Stimulated activated CD8-positive, alpha-beta memory T cell treated with anti-CD3 and anti-CD28 coated beads, Interleukin-15, amount 100 ng/mL, for 1 hour (primary cell): Measurements from ENCODE around the gene CLEC4C.

Source experiments
- DNase-seq: peaks from one replicate; pipeline ENCODE4 v3.0.0-alpha.2; 2020; ENCODE audit warnings: low read depth

Gene CLEC4C

GRCh38 chr12:7723926-7724325 lies 23.2 kb downstream of the CLEC4C start:
- no peak for DNase-seq

DNA sequence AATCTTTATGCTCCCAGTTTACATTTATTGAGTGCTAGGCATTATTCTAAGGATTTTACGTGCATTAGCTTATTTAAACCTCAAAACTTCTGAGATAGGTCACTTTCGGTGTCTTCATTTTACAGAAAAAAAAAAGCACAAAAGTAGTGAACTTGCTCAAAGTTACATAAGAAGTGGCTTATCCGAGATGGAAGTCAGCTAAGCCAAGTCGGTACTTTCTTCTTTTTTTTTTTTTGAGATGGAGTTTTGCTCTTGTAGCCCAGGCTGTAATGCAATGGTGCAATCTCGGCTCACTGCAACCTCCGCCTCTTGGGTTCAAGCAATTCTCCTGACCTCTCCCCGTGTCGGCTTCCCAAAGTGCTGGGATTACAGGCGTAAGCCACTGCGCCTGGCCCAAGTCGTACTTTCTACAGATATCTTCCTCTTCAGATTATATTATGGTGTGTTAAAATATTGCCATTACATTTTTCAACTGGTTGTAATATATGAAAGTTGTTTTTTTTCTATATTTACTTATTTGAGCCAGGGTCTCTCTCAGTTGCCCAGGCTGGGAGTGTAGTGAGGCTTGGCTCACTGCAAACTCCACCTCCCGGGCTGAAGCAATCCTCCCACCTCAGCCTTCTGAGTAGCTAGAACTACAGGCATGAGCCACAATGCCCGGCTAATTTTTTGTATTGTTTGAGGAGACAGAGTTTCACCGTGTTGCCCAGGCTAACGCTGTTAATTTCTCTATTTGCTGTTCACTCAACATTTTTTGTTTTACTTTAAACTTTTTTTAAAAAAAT lies 27.0 kb downstream of the CLEC4C start:
- DNase-seq, result no peak

DNA sequence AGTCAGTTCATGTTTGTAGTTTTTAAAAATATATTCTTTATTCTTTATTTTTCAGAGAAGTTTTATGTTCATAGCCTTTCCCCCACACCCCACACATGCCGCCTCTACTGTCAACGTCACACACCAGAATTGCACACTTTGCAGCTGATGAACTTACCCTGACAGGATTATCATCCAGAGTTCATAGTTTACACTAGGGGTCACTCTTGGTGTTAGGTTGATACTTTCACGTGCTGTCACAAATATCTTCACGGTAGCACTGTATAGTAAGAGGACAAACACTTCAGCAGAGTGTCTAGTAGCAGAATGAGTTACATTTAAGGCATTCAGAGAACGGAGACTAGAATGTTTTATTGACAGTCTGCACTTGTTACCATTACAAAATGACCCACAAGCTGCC lies 30.8 kb downstream of the CLEC4C start:
- DNase-seq, result no peak

GRCh38 chr12:7712841-7713442 lies 34.2 kb downstream of the CLEC4C start:
- no peak for DNase-seq

DNA sequence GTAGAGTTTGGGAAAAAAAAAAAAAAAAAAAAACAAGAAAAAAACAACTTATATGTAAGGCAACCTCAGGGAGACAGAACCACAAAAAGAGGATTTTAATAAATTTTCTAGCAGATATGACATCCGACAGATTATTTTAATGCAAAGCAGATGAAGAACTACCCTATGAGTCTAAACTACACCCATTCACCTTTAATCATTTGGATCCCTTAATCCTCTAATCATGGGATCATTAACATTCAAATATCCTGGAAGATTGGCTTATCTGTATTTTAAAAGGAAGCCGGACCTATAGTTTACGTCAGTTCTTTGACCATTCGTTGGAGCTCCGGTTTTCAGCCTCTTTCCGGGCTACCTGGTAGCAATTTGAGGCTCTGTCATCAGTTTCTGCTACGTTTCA lies 36.0 kb downstream of the CLEC4C start, which contains the start of gene DPPA3:
Gene DPPA3, plus strand, starts transcription at position 301 of the 400 bp plus-strand sequence. CDS start 138 bp downstream, outside the sequence.
- no peak for DNase-seq

DNA sequence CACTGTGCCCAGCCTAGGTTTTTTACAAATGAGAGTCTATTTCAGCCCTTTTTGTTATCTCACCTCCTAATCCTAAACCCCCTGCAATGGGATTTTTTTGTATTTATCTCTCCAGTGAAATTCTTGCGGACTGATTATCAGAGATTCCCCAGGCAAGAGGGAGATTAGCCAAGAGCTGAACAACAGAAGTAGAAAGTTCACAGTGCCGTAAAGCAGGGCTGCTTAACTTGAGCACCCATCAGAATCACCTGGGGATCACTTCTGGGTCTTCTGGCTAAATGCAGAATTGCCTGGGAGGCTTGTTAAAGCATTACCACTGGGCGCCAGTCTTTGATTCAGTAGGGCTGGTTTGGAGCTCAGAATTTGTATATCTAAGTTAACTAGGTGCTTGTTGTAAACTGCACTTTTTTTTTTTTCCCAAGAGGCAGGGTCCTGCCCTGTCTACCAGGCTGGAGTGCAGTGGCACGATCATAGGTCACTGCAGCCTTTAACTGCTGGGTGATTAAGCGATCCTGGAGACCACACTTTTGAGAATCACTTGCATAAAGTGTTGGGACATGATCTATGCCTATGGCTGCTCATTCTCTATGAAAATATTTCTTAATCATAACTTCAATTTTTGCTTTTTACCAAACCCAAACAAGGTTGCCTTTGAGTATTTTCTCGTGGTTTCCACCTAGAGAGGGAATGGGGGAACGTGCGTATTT lies 37.1 kb downstream of the CLEC4C start:
- DNase-seq, result no peak

DNA sequence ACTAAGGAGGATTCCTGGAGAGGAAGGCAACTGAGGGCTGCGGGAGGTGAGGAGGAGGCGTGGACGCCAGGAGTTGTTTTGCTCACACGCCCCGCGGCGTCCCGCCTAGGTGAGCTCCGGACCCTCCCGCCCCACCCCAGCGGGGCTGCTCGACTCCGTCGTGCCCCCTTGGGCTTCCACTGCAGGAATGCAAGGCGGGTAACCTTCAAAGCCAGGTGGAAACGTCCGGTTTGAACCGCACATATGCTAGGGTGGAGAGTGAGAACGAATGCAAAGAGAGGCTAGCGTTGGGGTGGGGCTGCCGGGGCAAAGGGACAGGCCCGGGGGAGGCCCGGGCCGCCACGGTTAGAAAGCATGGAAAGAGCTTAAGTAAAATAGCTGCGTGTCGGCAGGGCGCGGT lies 41.3 kb downstream of the CLEC4C start:
- DNase-seq, result no peak

DNA sequence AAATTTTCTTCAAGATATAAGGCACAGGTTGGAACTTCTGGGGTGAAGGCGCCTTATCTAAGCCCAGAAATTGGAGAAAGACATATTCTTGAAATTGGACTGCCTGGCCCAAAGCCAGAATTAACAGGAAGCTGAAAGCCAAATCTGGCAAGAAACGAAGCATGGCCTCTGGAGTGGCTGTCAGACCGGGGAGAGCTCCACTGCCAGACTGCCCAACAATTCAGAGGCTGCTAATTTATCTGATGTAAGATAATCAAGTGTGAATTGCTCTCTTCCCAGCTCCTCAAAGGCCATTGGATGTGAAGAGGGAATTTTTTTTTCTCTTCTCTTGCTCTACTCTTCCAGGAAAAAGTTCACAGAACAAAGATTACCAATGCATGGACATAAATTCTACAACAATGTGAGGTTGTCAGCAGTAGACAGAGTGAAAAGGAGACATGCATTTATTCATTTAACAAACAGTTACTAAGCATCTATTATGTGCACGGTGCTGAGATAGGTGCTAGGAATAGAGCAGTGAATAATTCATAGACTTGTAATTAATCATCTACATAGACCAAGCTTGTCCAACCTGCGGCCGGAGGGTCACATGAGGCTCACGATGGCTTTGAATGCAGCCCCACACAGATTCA lies 51.5 kb downstream of the CLEC4C start, which contains the start of gene GDF3:
Gene GDF3, minus strand, starts transcription at position 210 of the 632 bp plus-strand sequence. Its CDS starts 47 bp downstream, at position 163.
- no peak for DNase-seq

DNA sequence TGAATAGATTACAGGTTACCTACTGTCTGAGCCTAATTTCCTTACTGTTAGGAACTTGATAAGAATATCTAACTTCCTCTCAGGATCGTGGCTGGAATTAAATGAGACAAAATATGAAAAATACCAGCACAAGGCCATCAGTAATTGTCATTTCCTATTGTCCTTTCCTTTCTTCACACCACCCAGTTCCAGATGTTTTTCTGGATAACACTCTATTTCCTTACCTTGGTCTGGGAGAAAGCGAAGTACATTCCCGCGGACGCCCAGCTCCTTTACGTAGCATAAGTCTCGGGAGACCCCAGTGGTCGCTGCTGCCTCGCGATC lies 52.0 kb downstream of the CLEC4C start:
- no peak for DNase-seq

DNA sequence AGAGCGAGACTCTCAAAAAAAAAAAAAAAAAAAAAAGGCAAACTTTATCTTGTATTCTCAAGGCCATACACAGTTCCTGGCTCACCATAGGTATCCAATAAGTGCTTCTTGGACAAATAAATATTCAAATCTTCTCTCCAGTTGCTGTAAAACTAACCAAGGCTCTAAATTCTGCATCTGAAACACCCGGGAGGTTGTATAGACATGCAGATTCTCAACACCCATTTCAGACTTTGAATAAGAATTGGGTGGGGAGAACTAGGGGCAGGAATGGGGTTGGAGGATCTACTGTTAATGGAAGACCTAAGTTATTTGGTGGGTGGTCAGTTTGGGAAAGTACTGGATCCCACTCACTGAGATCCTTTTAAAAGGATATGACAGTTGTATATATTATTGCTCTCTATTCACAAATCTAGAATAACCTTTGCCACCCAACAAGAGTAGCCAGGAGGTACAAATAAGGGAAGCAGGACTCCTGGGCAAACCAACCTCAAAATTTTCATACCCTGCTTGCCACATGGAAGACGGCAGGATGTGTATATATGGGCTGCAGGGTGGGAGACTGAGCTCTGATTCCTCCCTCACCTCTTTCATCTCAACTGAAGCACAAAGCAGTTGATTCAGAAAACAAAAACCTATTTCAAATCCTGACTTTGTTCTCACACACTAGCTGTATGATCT lies 52.5 kb downstream of the CLEC4C start:
- DNase-seq, result no peak

- DNase-seq, result no peak
These were observed 53.4 kb downstream of the CLEC4C start for GRCh38 chr12:7693793-7694192.

GRCh38 chr12:7681535-7681934 lies 65.6 kb downstream of the CLEC4C start:
- no peak for DNase-seq
